Measurements from ENCODE around the gene RNF166. TPM values are rescaled to one million over a fixed set of nuclear protein-coding genes. Genes with fewer than 3 reads are reported as not detected.

Gene RNF166
- total RNA-seq, 1 experiment from 2014 or later, result 46.2 TPM

GRCh38 chr16:88739977-88740726 is 33.9 kb upstream of the RNF166 start:
- Mint-ChIP-seq H3K9me3 (no peaks in the 10 kb centered on the region), H3K27me3 (ENCODE audit: low read depth) (no peaks in the 10 kb centered on the region), H3K27ac (no peak overlapping the region), H3K4me3 (no peak overlapping the region), H3K4me1 (peaks cover 9% of the 10 kb centered on the region), H3K36me3 (no peaks in the 10 kb centered on the region)
- POLR2A ChIA-PET, result no interaction called here
- no peak for TF ChIP-seq ATF2 (CRISPR knock-in tag; IDR thresholded peaks at IDR 0.05; ENCODE audit: borderline replicate concordance, low read depth)
- TF ChIP-seq TCF7 (CRISPR knock-in tag; IDR thresholded peaks at IDR 0.05; ENCODE audit: low read depth), result no peak
- no peak for TF ChIP-seq GRHL2 (CRISPR knock-in tag; IDR thresholded peaks at IDR 0.05; ENCODE audit: insufficient replicate concordance, severe bottlenecking)
- no peak for TF ChIP-seq CTCF (IDR thresholded peaks at IDR 0.05)
- no peak for TF ChIP-seq USF1 (CRISPR knock-in tag; IDR thresholded peaks at IDR 0.05)
- TF ChIP-seq FOXP1 (CRISPR knock-in tag; IDR thresholded peaks at IDR 0.05; ENCODE audit: borderline replicate concordance), result no peak
- no peak for TF ChIP-seq ZNF512 (CRISPR knock-in tag; IDR thresholded peaks at IDR 0.05; ENCODE audit: borderline replicate concordance)
- TF ChIP-seq ZBTB43 (CRISPR knock-in tag; IDR thresholded peaks at IDR 0.05), result no peak
- TF ChIP-seq FOXK1 (CRISPR knock-in tag; IDR thresholded peaks at IDR 0.05), result no peak
- TF ChIP-seq CREM (CRISPR knock-in tag; IDR thresholded peaks at IDR 0.05), result no peak
- no peak for TF ChIP-seq NFE2L1 (CRISPR knock-in tag; IDR thresholded peaks at IDR 0.05)
- no peak for TF ChIP-seq KAT7 (CRISPR knock-in tag; IDR thresholded peaks at IDR 0.05; ENCODE audit: borderline replicate concordance)
- no peak for TF ChIP-seq NFATC4 (CRISPR knock-in tag; IDR thresholded peaks at IDR 0.05)
- TF ChIP-seq ZNF138 (CRISPR knock-in tag; conservative IDR thresholded peaks at IDR 0.05), result no peak
- no peak for TF ChIP-seq CREB1 (CRISPR knock-in tag; IDR thresholded peaks at IDR 0.05)
- TF ChIP-seq PRDM15 (CRISPR knock-in tag; IDR thresholded peaks at IDR 0.05), result no peak
- no peak for TF ChIP-seq PRRX2 (CRISPR knock-in tag; IDR thresholded peaks at IDR 0.05)
- TF ChIP-seq ZNF425 (CRISPR knock-in tag; conservative IDR thresholded peaks at IDR 0.05), result no peak
- TF ChIP-seq USF2 (CRISPR knock-in tag; IDR thresholded peaks at IDR 0.05), result no peak
- TF ChIP-seq ZNF396 (CRISPR knock-in tag; IDR thresholded peaks at IDR 0.05; ENCODE audit: borderline replicate concordance), result no peak
- no peak for ATAC-seq
- CTCF ChIA-PET, result no interaction called here
- DNase-seq (ENCODE audit: low spot score), result no peak

Measured in WTC11 (cell line).